ENCODE measurements around the gene XRCC1.

GRCh38 chr19:43545981-43546380 is 29.3 kb downstream of the XRCC1 start:
- TF ChIP-seq POLR2AphosphoS5 (IDR thresholded peaks at IDR 0.05; ENCODE audit: low read depth, low read length) (no peak), POLR2A (IDR thresholded peaks at IDR 0.05; ENCODE audit: low read depth, low read length) (no peak)
